ENCODE measurements around the gene MYL6. TPM values are rescaled to one million over a fixed set of nuclear protein-coding genes. Genes with fewer than 3 reads are reported as not detected.

The MYL6 gene
- total and polyA plus RNA-seq, 9 of the 15 experiments (the other 6 are each of a cell fraction or from before 2014, with no cell fraction given): 557 to 1,664 (median 958) TPM

DNA sequence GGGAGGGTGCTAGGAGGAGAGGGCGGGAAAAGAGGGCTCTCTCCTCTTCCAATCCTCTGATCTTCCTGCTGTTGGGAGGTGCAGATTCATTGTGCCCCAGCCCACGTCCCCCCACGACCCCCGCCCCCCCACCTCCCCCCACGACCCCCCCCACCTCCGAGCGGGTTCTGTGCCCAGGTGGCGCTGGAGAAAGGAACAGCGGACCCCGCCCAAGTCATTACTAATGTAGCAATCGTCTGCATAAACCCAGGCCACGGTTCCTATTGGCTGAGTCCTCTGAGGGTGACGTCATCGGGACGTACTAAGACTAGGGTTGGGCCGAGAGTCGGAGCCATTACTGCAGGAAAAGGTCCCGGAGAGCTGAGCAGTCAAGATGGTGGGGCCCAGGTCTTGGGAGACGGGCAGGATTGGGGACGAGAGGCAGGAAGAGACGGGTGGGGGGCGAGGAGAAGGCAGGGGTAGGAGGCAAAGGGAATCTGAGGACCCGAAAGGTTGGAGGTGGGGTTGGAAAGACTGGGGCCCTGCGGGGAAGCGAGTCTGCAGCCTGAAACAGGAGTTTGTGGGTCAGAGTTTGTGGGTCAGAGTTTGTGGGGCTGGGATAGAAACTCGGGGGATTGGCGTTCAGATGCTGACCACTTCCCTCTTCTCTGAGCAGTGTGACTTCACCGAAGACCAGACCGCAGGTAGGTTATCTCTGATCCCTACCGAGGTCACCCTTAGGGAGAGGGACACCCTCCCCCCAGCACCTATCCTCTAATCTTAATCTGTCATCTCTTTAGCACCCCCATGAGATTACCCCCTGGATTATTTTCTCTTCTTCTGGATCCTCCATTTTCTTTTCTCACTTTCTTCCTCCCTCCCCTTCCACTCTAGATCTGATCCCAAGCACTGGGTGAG is at the start of gene MYL6 (continued):
- TF ChIP-seq ETV6 (IDR thresholded peaks at IDR 0.05; ENCODE audit: borderline replicate concordance in 1 of 2, low read depth in 2 of 2, low read length in 1 of 2) (no peak), ETV6 (CRISPR knock-in tag; IDR thresholded peaks at IDR 0.05; ENCODE audit: borderline replicate concordance) (0 out of 2 replicates have a peak, but pooled peaks have one; percentile 63), NCOA6 (IDR thresholded peaks at IDR 0.05) (no peak), CREB1 (IDR thresholded peaks at IDR 0.05) (peak; percentile 82), CREB1 (CRISPR knock-in tag; IDR thresholded peaks at IDR 0.05) (peak; percentile 88), ZNF76 (CRISPR knock-in tag; IDR thresholded peaks at IDR 0.05; ENCODE audit: borderline replicate concordance) (0 out of 2 replicates have a peak, but pooled peaks have one; percentile 50), HDGF (IDR thresholded peaks at IDR 0.05) (no peak), ZNF79 (CRISPR knock-in tag; IDR thresholded peaks at IDR 0.05; ENCODE audit: low read depth) (no peak), ZNF41 (CRISPR knock-in tag; conservative IDR thresholded peaks at IDR 0.05) (no peak), NONO (IDR thresholded peaks at IDR 0.05; ENCODE audit: low read depth in 2 of 2, low read length in 1 of 2) (0 out of 4 replicates have a peak, but pooled peaks of 1 of the 2 experiments have one; percentile 38)
- TF ChIP-seq, protein P1, sequence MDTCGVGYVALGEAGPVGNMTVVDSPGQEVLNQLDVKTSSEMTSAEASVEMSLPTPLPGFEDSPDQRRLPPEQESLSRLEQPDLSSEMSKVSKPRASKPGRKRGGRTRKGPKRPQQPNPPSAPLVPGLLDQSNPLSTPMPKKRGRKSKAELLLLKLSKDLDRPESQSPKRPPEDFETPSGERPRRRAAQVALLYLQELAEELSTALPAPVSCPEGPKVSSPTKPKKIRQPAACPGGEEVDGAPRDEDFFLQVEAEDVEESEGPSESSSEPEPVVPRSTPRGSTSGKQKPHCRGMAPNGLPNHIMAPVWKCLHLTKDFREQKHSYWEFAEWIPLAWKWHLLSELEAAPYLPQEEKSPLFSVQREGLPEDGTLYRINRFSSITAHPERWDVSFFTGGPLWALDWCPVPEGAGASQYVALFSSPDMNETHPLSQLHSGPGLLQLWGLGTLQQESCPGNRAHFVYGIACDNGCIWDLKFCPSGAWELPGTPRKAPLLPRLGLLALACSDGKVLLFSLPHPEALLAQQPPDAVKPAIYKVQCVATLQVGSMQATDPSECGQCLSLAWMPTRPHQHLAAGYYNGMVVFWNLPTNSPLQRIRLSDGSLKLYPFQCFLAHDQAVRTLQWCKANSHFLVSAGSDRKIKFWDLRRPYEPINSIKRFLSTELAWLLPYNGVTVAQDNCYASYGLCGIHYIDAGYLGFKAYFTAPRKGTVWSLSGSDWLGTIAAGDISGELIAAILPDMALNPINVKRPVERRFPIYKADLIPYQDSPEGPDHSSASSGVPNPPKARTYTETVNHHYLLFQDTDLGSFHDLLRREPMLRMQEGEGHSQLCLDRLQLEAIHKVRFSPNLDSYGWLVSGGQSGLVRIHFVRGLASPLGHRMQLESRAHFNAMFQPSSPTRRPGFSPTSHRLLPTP (IDR thresholded peaks at IDR 0.05; ENCODE audit: borderline replicate concordance, extremely low read depth, insufficient read length): no peak
- TF ChIP-seq, protein P2, sequence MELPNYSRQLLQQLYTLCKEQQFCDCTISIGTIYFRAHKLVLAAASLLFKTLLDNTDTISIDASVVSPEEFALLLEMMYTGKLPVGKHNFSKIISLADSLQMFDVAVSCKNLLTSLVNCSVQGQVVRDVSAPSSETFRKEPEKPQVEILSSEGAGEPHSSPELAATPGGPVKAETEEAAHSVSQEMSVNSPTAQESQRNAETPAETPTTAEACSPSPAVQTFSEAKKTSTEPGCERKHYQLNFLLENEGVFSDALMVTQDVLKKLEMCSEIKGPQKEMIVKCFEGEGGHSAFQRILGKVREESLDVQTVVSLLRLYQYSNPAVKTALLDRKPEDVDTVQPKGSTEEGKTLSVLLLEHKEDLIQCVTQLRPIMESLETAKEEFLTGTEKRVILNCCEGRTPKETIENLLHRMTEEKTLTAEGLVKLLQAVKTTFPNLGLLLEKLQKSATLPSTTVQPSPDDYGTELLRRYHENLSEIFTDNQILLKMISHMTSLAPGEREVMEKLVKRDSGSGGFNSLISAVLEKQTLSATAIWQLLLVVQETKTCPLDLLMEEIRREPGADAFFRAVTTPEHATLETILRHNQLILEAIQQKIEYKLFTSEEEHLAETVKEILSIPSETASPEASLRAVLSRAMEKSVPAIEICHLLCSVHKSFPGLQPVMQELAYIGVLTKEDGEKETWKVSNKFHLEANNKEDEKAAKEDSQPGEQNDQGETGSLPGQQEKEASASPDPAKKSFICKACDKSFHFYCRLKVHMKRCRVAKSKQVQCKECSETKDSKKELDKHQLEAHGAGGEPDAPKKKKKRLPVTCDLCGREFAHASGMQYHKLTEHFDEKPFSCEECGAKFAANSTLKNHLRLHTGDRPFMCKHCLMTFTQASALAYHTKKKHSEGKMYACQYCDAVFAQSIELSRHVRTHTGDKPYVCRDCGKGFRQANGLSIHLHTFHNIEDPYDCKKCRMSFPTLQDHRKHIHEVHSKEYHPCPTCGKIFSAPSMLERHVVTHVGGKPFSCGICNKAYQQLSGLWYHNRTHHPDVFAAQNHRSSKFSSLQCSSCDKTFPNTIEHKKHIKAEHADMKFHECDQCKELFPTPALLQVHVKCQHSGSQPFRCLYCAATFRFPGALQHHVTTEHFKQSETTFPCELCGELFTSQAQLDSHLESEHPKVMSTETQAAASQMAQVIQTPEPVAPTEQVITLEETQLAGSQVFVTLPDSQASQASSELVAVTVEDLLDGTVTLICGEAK (IDR thresholded peaks at IDR 0.05): no peak; the same call in 1 of the 2 replicates
- TF ChIP-seq, protein P2 (CRISPR knock-in tag; IDR thresholded peaks at IDR 0.05): no peak
- TF ChIP-seq, protein P3, sequence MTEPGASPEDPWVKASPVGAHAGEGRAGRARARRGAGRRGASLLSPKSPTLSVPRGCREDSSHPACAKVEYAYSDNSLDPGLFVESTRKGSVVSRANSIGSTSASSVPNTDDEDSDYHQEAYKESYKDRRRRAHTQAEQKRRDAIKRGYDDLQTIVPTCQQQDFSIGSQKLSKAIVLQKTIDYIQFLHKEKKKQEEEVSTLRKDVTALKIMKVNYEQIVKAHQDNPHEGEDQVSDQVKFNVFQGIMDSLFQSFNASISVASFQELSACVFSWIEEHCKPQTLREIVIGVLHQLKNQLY (CRISPR knock-in tag; conservative IDR thresholded peaks at IDR 0.05): no peak; a peak in 1 of 4 replicates

Data from K562 (cell line).